ENCODE measurements around the gene OPA1.

GRCh38 chr3:193728429-193729087 lies 135.6 kb downstream of the OPA1 start:
- TF ChIP-seq CTCF (IDR thresholded peaks at IDR 0.05) (no peak), POLR2AphosphoS5 (IDR thresholded peaks at IDR 0.05) (no peak), POLR2A (IDR thresholded peaks at IDR 0.05) (no peak)

Measured in suprapubic skin (tissue), 4 donors.